ENCODE measurements around the gene SLC6A17. TPM values are rescaled to one million over a fixed set of nuclear protein-coding genes. Genes with fewer than 3 reads are reported as not detected.

SLC6A17 gene
- total RNA-seq, 2 donors from 2014 or later, result 0.41 to 2.2 TPM

GRCh38 chr1:110184446-110184845, 34.2 kb downstream of the SLC6A17 start:
- no peak overlapping the region for H3K4me3 ChIP-seq
- no peaks in the 10 kb centered on the region for H3K36me3 ChIP-seq
- H3K9me3 ChIP-seq, result peaks cover 3% of the 10 kb centered on the region
- H3K27me3 ChIP-seq (replicated peaks; ENCODE audit: insufficient read depth), result no peaks in the 10 kb centered on the region
- WGBS, result 73% methylated on average over 5 of the region's 5 CpGs
- intact Hi-C loops (cut with DNase I), result no loop called here
- H3K27ac ChIP-seq, result no peak overlapping the region
- DNase-seq (ENCODE audit: low spot score), result no peak
- H3K4me1 ChIP-seq (replicated peaks), result no peaks in the 10 kb centered on the region
- TF ChIP-seq POLR2A (IDR thresholded peaks at IDR 0.05) (no peak), CTCF (IDR thresholded peaks at IDR 0.05) (no peak), POLR2AphosphoS5 (IDR thresholded peaks at IDR 0.05) (no peak)

- DNase-seq (ENCODE audit: low spot score), result no peak
- WGBS, result 84% methylated on average over 10 of the region's 10 CpGs
Observed at GRCh38 chr1:110185181-110185580, 34.9 kb downstream of the SLC6A17 start.

GRCh38 chr1:110186558-110186957, 36.3 kb downstream of the SLC6A17 start:
- TF ChIP-seq CTCF (IDR thresholded peaks at IDR 0.05), result no peak
- TF ChIP-seq POLR2A (IDR thresholded peaks at IDR 0.05), result no peak
- TF ChIP-seq POLR2AphosphoS5 (IDR thresholded peaks at IDR 0.05), result no peak
- Histone ChIP-seq H3K27ac (no peak overlapping the region), H3K27me3 (replicated peaks; ENCODE audit: insufficient read depth) (no peaks in the 10 kb centered on the region), H3K4me1 (replicated peaks) (no peaks in the 10 kb centered on the region), H3K36me3 (no peaks in the 10 kb centered on the region), H3K9me3 (no peaks in the 10 kb centered on the region), H3K4me3 (no peak overlapping the region)
- DNase-seq (ENCODE audit: low spot score), result no peak
- 27% methylated on average over 5 of the region's 5 CpGs for WGBS
- intact Hi-C loops (cut with DNase I), result no loop called here

More at GRCh38 chr1:110185181-110185580, 34.9 kb downstream of the SLC6A17 start:
- Histone ChIP-seq H3K4me3 (no peak overlapping the region), H3K4me1 (replicated peaks) (no peaks in the 10 kb centered on the region), H3K27ac (no peak overlapping the region), H3K9me3 (peaks cover 3% of the 10 kb centered on the region), H3K27me3 (replicated peaks; ENCODE audit: insufficient read depth) (no peaks in the 10 kb centered on the region), H3K36me3 (no peaks in the 10 kb centered on the region)
- TF ChIP-seq POLR2AphosphoS5 (IDR thresholded peaks at IDR 0.05) (no peak), POLR2A (IDR thresholded peaks at IDR 0.05) (no peak), CTCF (IDR thresholded peaks at IDR 0.05) (no peak)
- intact Hi-C loops (cut with DNase I), result no loop called here

GRCh38 chr1:110187139-110187890, 37.0 kb downstream of the SLC6A17 start:
- TF ChIP-seq CTCF (IDR thresholded peaks at IDR 0.05), result no peak
- TF ChIP-seq POLR2AphosphoS5 (IDR thresholded peaks at IDR 0.05), result no peak
- no peak for TF ChIP-seq POLR2A (IDR thresholded peaks at IDR 0.05)
- 81% methylated on average over 10 of the region's 10 CpGs for WGBS
- Histone ChIP-seq H3K4me3 (no peak overlapping the region), H3K27ac (no peak overlapping the region), H3K36me3 (no peaks in the 10 kb centered on the region), H3K9me3 (no peaks in the 10 kb centered on the region), H3K27me3 (replicated peaks; ENCODE audit: insufficient read depth) (no peaks in the 10 kb centered on the region), H3K4me1 (replicated peaks) (no peaks in the 10 kb centered on the region)
- no peak for DNase-seq (ENCODE audit: low spot score)
- intact Hi-C loops (cut with DNase I), result no loop called here

- Histone ChIP-seq H3K36me3 (no peaks in the 10 kb centered on the region), H3K9me3 (no peaks in the 10 kb centered on the region), H3K4me1 (replicated peaks) (no peaks in the 10 kb centered on the region), H3K4me3 (no peak overlapping the region), H3K27me3 (replicated peaks; ENCODE audit: insufficient read depth) (no peaks in the 10 kb centered on the region), H3K27ac (no peak overlapping the region)
- TF ChIP-seq POLR2A (IDR thresholded peaks at IDR 0.05), result no peak
- TF ChIP-seq POLR2AphosphoS5 (IDR thresholded peaks at IDR 0.05), result no peak
- TF ChIP-seq CTCF (IDR thresholded peaks at IDR 0.05), result no peak
- 25% methylated on average over 6 of the region's 6 CpGs for WGBS
- DNase-seq (ENCODE audit: low spot score), result no peak
- intact Hi-C loops (cut with DNase I), result no loop called here
Observed at GRCh38 chr1:110188035-110188618, 37.8 kb downstream of the SLC6A17 start.

All from prostate gland (tissue), 2 donors.